Activated T-helper 2 cell treated with anti-CD3 and anti-CD28 coated beads, Interferon-gamma antibody, Interleukin-2, Interleukin-4, amounts not matched to agents 10 μg/mL and 5 μg/mL and 100 μg/mL, durations not matched to agents 14 hours and 24 hours and 36 hours (primary cell): ENCODE measurements around the gene ZNF391. TPM values are rescaled to one million over a fixed set of nuclear protein-coding genes. Genes with fewer than 3 reads are reported as not detected.
A peak's percentile ranks its signal among the peaks of the same experiment; 100 is the strongest.
"Not testable (repeated sequence)": the region's sequence is repeated elsewhere in the genome, so short reads cannot be mapped to it uniquely, and the experiment has no call there.

Experiments
- DNase-seq: peaks from one replicate; pipeline ENCODE4 v3.0.0; 2021; ENCODE audit warnings: low spot score
- H3K27ac Mint-ChIP-seq: one replicate; pipeline ENCODE4 v1.8.0; 2021; ENCODE audit warnings: mixed read lengths
- H3K27me3 Mint-ChIP-seq: one replicate; pipeline ENCODE4 v1.8.0; 2021; ENCODE audit warnings: low read depth, mixed read lengths
- H3K36me3 Mint-ChIP-seq: one replicate; pipeline ENCODE4 v1.8.0; 2021; ENCODE audit warnings: low read depth, mixed read lengths
- H3K4me1 Mint-ChIP-seq: one replicate; pipeline ENCODE4 v1.8.0; 2021; ENCODE audit warnings: low read depth, mixed read lengths
- H3K4me3 Mint-ChIP-seq: one replicate; pipeline ENCODE4 v1.8.0; 2021; ENCODE audit warnings: low read depth, mild to moderate bottlenecking, moderate library complexity, mixed read lengths
- H3K9me3 Mint-ChIP-seq: one replicate; pipeline ENCODE4 v1.8.0; 2021; ENCODE audit warnings: mixed read lengths
- intact Hi-C: fragments of 100-400 bp; cut with micrococcal nuclease; formaldehyde crosslinking; loops from one replicate; pipeline ENCODE4 v1.15.1; 2023
- total RNA-seq: library from RNA; stranded (reverse); gene quantifications from 2 replicates; pipeline ENCODE4 v1.2.3, GENCODE V29; 2022

ZNF391 gene
- total RNA-seq = 0.44 and 0.82 TPM in 2 replicates

GRCh38 chr6:27388293-27389197, at the start of gene ZNF391:
Gene ZNF391 (plus strand): TSS chr6:27388759. CDS start chr6:27400371, 11,612 bp downstream.
- Mint-ChIP-seq H3K36me3 (no peaks in the 10 kb centered on the region), H3K4me3 (peak within 1 kb of the TSS; percentile 91), H3K27me3 (peaks cover 9% of the 10 kb centered on the region), H3K4me1 (peaks cover 9% of the 10 kb centered on the region), H3K27ac (peak within 1 kb of the TSS; percentile 72), H3K9me3 (peaks cover 6% of the 10 kb centered on the region)
- peak; percentile 59 for DNase-seq
- intact Hi-C loops = loop anchor here (1.0 kb wide), 1 partner anchor 84 kb away; no protein-coding TSS in a partner anchor

GRCh38 chr6:27352850-27353249, 35.7 kb upstream of the ZNF391 start:
- no peak overlapping the region for H3K27ac Mint-ChIP-seq
- H3K36me3 Mint-ChIP-seq = no peaks in the 10 kb centered on the region
- intact Hi-C loops = no loop called here
- H3K9me3 Mint-ChIP-seq = peaks cover 14% of the 10 kb centered on the region
- H3K27me3 Mint-ChIP-seq = no peaks in the 10 kb centered on the region
- no peak overlapping the region for H3K4me3 Mint-ChIP-seq
- no peak for DNase-seq
- no peaks in the 10 kb centered on the region for H3K4me1 Mint-ChIP-seq

GRCh38 chr6:27358786-27359185, 29.8 kb upstream of the ZNF391 start:
- Mint-ChIP-seq H3K9me3 (peaks cover 44% of the 10 kb centered on the region), H3K27me3 (no peaks in the 10 kb centered on the region), H3K4me3 (no peak overlapping the region), H3K36me3 (peaks cover 4% of the 10 kb centered on the region), H3K4me1 (no peaks in the 10 kb centered on the region), H3K27ac (no peak overlapping the region)
- intact Hi-C loops = no loop called here
- DNase-seq = no peak

GRCh38 chr6:27359231-27359630, 29.3 kb upstream of the ZNF391 start:
- intact Hi-C loops = no loop called here
- Mint-ChIP-seq H3K27ac (no peak overlapping the region), H3K4me1 (no peaks in the 10 kb centered on the region), H3K9me3 (peaks cover 44% of the 10 kb centered on the region), H3K4me3 (no peak overlapping the region), H3K36me3 (peaks cover 4% of the 10 kb centered on the region), H3K27me3 (no peaks in the 10 kb centered on the region)
- no peak for DNase-seq

GRCh38 chr6:27368202-27368601, 20.4 kb upstream of the ZNF391 start:
- intact Hi-C loops = no loop called here
- Mint-ChIP-seq H3K27ac (no peak overlapping the region), H3K9me3 (peaks cover 27% of the 10 kb centered on the region), H3K36me3 (no peaks in the 10 kb centered on the region), H3K4me3 (no peak overlapping the region), H3K4me1 (no peaks in the 10 kb centered on the region), H3K27me3 (no peaks in the 10 kb centered on the region)
- DNase-seq = no peak

- Mint-ChIP-seq H3K9me3 (peaks cover 30% of the 10 kb centered on the region), H3K4me1 (peaks cover 9% of the 10 kb centered on the region), H3K36me3 (no peaks in the 10 kb centered on the region), H3K27ac (no peak overlapping the region), H3K4me3 (no peak overlapping the region), H3K27me3 (peaks cover 3% of the 10 kb centered on the region)
- intact Hi-C loops = no loop called here
- no peak for DNase-seq
These were observed 18.2 kb upstream of the ZNF391 start for GRCh38 chr6:27370391-27370790.

- Mint-ChIP-seq H3K27me3 (peaks cover 3% of the 10 kb centered on the region), H3K36me3 (no peaks in the 10 kb centered on the region), H3K4me1 (peaks cover 15% of the 10 kb centered on the region), H3K9me3 (peaks cover 17% of the 10 kb centered on the region), H3K27ac (no peak overlapping the region), H3K4me3 (peak overlapping the region; percentile 72)
- peak; percentile 43 for DNase-seq
- intact Hi-C loops = no loop called here
These were observed 13.5 kb upstream of the ZNF391 start for GRCh38 chr6:27374824-27375612.

- no peaks in the 10 kb centered on the region for H3K36me3 Mint-ChIP-seq
- H3K27me3 Mint-ChIP-seq = peaks cover 3% of the 10 kb centered on the region
- peaks cover 17% of the 10 kb centered on the region for H3K9me3 Mint-ChIP-seq
- peaks cover 15% of the 10 kb centered on the region for H3K4me1 Mint-ChIP-seq
- no peak for DNase-seq
- no peak overlapping the region for H3K27ac Mint-ChIP-seq
- intact Hi-C loops = no loop called here
- H3K4me3 Mint-ChIP-seq = no peak overlapping the region
These were observed 12.9 kb upstream of the ZNF391 start for GRCh38 chr6:27375613-27376079.

- Mint-ChIP-seq H3K9me3 (peaks cover 22% of the 10 kb centered on the region), H3K4me1 (peaks cover 15% of the 10 kb centered on the region)
- H3K27ac Mint-ChIP-seq, H3K27me3 Mint-ChIP-seq, intact Hi-C loops, H3K4me3 Mint-ChIP-seq, DNase-seq, H3K36me3 Mint-ChIP-seq: not testable (repeated sequence)
These were observed 10.2 kb upstream of the ZNF391 start for GRCh38 chr6:27378406-27378805.

GRCh38 chr6:27381001-27381400, 7.6 kb upstream of the ZNF391 start:
- DNase-seq, H3K4me3 Mint-ChIP-seq, H3K36me3 Mint-ChIP-seq, H3K27me3 Mint-ChIP-seq, H3K4me1 Mint-ChIP-seq, intact Hi-C loops, H3K27ac Mint-ChIP-seq: not testable (repeated sequence)
- peaks cover 16% of the 10 kb centered on the region for H3K9me3 Mint-ChIP-seq

- intact Hi-C loops = no loop called here
- Mint-ChIP-seq H3K9me3 (peaks cover 15% of the 10 kb centered on the region), H3K4me1 (peaks cover 2% of the 10 kb centered on the region), H3K4me3 (no peak overlapping the region), H3K36me3 (no peaks in the 10 kb centered on the region), H3K27ac (no peak overlapping the region), H3K27me3 (peaks cover 9% of the 10 kb centered on the region)
- no peak for DNase-seq
These were observed 5.5 kb upstream of the ZNF391 start for GRCh38 chr6:27383011-27383410.

GRCh38 chr6:27383481-27383880, 5.1 kb upstream of the ZNF391 start:
- peaks cover 7% of the 10 kb centered on the region for H3K4me1 Mint-ChIP-seq
- H3K27ac Mint-ChIP-seq = no peak overlapping the region
- H3K4me3 Mint-ChIP-seq = no peak overlapping the region
- no peak for DNase-seq
- peaks cover 9% of the 10 kb centered on the region for H3K27me3 Mint-ChIP-seq
- H3K36me3 Mint-ChIP-seq = no peaks in the 10 kb centered on the region
- intact Hi-C loops = no loop called here
- H3K9me3 Mint-ChIP-seq = peaks cover 15% of the 10 kb centered on the region

GRCh38 chr6:27392623-27393022, 4.1 kb downstream of the ZNF391 start:
- H3K4me3 Mint-ChIP-seq = no peak overlapping the region
- peaks cover 5% of the 10 kb centered on the region for H3K36me3 Mint-ChIP-seq
- H3K4me1 Mint-ChIP-seq = peaks cover 9% of the 10 kb centered on the region
- intact Hi-C loops = no loop called here
- DNase-seq = no peak
- no peak overlapping the region for H3K27ac Mint-ChIP-seq
- H3K9me3 Mint-ChIP-seq = peaks cover 19% of the 10 kb centered on the region
- no peaks in the 10 kb centered on the region for H3K27me3 Mint-ChIP-seq
